RWPE2 (cell line): ENCODE measurements around the gene ILKAP.

Source experiments
- ATAC-seq: fragments of 200-7000 bp; cut with Tn5 transposase; 3 replicates; pipeline ENCODE4 v1.9.1; 2021; ENCODE audit warnings: low read depth
- DNase-seq: peaks from one replicate; pipeline ENCODE4 v3.0.0-alpha.2; 2020; ENCODE audit warnings: low spot score
- H3K27ac ChIP-seq: fragments of 450-650 bp; 2 replicates; pipeline ENCODE4 v1.5.1; 2017; ENCODE audit warnings: mild to moderate bottlenecking; ENCODE audit not compliant: poor library complexity, severe bottlenecking
- H3K27me3 ChIP-seq: fragments of 250-450 bp; sonication (Bioruptor Pico); 2 replicates; pipeline ENCODE4 v1.5.1; 2021; ENCODE audit warnings: mild to moderate bottlenecking, moderate library complexity; ENCODE audit not compliant: insufficient read depth, poor library complexity, severe bottlenecking
- H3K36me3 ChIP-seq: fragments of 250-450 bp; sonication (Bioruptor Pico); 2 replicates; pipeline ENCODE4 v1.5.1; 2020; ENCODE audit warnings: low read depth, mild to moderate bottlenecking, moderate library complexity
- H3K4me1 ChIP-seq: fragments of 250-450 bp; sonication (Bioruptor Pico); 2 replicates; pipeline ENCODE4 v1.5.1; 2021; ENCODE audit warnings: mild to moderate bottlenecking, moderate library complexity; ENCODE audit not compliant: insufficient read depth, poor library complexity, severe bottlenecking
- H3K4me3 ChIP-seq: fragments of 250-450 bp; sonication (Bioruptor Pico); 2 replicates; pipeline ENCODE4 v1.5.1; 2021; ENCODE audit warnings: mild to moderate bottlenecking, moderate library complexity; ENCODE audit not compliant: severe bottlenecking
- H3K9me3 ChIP-seq: fragments of 250-450 bp; sonication (Bioruptor Pico); 2 replicates; pipeline ENCODE4 v1.5.1; 2021; ENCODE audit warnings: mild to moderate bottlenecking, moderate library complexity; ENCODE audit not compliant: severe bottlenecking
- TF ChIP-seq, protein P1 (sequence below): fragments of 450-650 bp; IDR thresholded peaks from one replicate; pipeline ENCODE4 v1.5.1; 2017; ENCODE audit warnings: mild to moderate bottlenecking, moderate library complexity; ENCODE audit not compliant: poor library complexity, severe bottlenecking

The ILKAP gene

DNA sequence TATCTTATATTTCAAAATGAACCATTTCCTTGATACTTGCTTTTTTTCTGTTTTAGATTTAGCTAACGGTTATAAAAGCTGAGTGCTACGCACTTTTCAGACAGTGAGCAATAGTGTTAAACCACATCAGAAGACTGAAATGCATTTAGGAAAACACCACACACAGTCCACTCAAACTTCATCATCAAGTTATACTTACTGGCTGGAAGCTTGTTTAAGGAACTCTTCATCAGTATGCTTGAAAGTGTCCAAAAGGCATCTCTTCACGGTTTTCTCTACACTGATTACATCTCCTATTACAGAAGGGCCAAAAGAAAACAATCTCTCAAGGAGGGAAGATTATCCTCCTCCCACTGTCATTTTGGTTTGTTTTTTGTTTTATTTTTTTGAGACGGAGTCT is 19.7 kb downstream of the ILKAP start:
- H3K36me3 ChIP-seq: peaks cover 95% of the 10 kb centered on the region
- TF ChIP-seq, protein P1, sequence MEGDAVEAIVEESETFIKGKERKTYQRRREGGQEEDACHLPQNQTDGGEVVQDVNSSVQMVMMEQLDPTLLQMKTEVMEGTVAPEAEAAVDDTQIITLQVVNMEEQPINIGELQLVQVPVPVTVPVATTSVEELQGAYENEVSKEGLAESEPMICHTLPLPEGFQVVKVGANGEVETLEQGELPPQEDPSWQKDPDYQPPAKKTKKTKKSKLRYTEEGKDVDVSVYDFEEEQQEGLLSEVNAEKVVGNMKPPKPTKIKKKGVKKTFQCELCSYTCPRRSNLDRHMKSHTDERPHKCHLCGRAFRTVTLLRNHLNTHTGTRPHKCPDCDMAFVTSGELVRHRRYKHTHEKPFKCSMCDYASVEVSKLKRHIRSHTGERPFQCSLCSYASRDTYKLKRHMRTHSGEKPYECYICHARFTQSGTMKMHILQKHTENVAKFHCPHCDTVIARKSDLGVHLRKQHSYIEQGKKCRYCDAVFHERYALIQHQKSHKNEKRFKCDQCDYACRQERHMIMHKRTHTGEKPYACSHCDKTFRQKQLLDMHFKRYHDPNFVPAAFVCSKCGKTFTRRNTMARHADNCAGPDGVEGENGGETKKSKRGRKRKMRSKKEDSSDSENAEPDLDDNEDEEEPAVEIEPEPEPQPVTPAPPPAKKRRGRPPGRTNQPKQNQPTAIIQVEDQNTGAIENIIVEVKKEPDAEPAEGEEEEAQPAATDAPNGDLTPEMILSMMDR: no peak

DNA sequence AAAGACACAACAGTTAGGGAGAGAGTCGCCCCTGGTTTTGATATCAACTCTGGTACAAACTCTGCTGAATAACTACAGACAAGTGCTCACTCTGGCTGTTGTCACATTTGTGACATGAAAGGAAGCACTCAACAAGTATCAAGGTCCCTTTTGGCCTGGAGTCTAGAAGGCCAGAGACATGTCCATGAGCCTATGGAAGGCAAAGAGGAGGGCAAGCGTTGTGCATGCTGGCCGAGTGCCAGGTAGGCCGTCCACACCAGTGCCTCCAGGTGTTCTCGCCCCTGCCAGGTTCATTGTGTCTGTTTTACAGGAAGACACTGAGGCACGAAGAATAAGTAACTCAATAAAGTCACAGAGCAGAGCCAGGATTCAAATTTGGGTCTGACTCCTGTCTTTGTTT is 21.1 kb downstream of the ILKAP start:
- ATAC-seq (no peak), DNase-seq (no peak)
- Histone ChIP-seq H3K27me3 (no peaks in the 10 kb centered on the region), H3K36me3 (peaks cover 95% of the 10 kb centered on the region), H3K9me3 (no peaks in the 10 kb centered on the region), H3K27ac (no peak overlapping the region), H3K4me3 (no peak overlapping the region), H3K4me1 (no peaks in the 10 kb centered on the region)
- TF ChIP-seq, protein P1: no peak

More for the DNA sequence above, 19.7 kb downstream of the ILKAP start:
- ATAC-seq: no peak
- Histone ChIP-seq H3K27me3 (no peaks in the 10 kb centered on the region), H3K4me3 (no peak overlapping the region), H3K4me1 (no peaks in the 10 kb centered on the region), H3K9me3 (no peaks in the 10 kb centered on the region), H3K27ac (no peak overlapping the region)
- no peak for DNase-seq

DNA sequence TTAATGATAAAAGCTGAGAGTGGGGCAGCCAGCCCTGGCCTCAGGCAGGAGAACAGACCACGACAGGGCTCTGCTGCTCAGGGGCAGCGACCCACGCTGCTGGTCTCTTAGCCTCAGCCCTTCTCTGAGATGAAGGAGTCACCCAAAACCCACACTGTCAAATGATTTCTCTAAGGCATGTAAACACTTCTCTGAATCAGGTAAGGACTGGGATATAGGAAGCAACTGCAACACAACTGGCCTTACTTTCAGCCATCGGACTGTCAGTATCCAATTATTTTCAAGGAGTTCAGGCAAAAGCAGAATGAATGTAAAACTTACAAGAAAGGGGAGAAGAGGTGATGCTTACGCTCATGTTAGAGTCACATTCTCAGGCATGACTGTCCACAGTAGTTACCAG is 22.9 kb downstream of the ILKAP start:
- H3K36me3 ChIP-seq: peaks cover 86% of the 10 kb centered on the region

DNA sequence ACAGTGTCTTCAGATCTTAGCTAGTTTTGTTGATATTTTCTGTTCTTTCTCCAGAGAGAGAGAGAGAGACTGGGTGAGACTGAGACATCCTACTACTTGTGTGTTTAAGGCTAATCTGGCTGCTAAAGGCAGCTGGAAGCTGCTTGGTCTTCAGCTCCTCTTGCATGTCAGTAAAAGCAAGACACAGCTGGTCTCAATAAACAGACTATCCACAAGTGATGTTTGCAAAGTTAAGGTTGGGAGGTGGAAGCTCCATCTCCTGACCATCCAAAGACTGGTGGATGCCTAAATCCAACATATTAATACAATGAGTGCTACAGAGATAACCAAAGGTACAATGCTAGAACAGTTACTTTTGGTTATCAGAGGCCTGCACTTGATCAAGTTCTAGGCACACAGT is 26.9 kb downstream of the ILKAP start:
- Histone ChIP-seq H3K27ac (no peak overlapping the region), H3K4me1 (no peaks in the 10 kb centered on the region), H3K9me3 (no peaks in the 10 kb centered on the region), H3K36me3 (peaks cover 66% of the 10 kb centered on the region), H3K27me3 (no peaks in the 10 kb centered on the region), H3K4me3 (no peak overlapping the region)
- TF ChIP-seq, protein P1: no peak
- DNase-seq: no peak
- ATAC-seq: no peak

More for the DNA sequence above, 22.9 kb downstream of the ILKAP start:
- no peak overlapping the region for H3K4me3 ChIP-seq
- ATAC-seq (no peak), DNase-seq (no peak)
- H3K9me3 ChIP-seq: no peaks in the 10 kb centered on the region
- H3K27ac ChIP-seq: no peak overlapping the region
- no peaks in the 10 kb centered on the region for H3K4me1 ChIP-seq
- TF ChIP-seq, protein P1: no peak
- H3K27me3 ChIP-seq: no peaks in the 10 kb centered on the region

DNA sequence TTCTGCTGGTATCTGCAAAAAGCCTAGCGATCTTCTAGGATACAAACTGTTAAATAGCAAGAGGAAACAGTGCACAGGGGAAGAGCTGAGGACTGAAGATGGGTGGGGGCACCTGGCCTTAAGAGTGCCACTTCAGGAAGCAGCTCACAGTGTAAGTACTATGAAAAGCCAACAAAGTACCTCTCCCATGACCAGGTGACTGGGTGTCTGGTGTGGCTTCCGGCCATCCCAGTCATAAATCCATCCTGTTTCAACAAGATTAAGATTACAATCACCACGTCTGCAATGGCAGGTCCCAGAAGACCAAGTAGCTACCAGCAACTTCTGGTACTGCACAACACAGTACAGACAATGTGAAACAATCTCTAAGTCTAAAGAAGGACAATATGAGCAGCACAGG is 28.8 kb downstream of the ILKAP start:
- DNase-seq: no peak
- H3K4me1 ChIP-seq: peaks cover 17% of the 10 kb centered on the region
- H3K27ac ChIP-seq: no peak overlapping the region
- peaks cover 64% of the 10 kb centered on the region for H3K36me3 ChIP-seq
- ATAC-seq: no peak
- H3K27me3 ChIP-seq: no peaks in the 10 kb centered on the region
- TF ChIP-seq, protein P1: no peak
- H3K4me3 ChIP-seq: no peak overlapping the region
- no peaks in the 10 kb centered on the region for H3K9me3 ChIP-seq
